Memory B cell (primary cell): ENCODE data around the gene OGFR.
A peak's percentile ranks its signal among the peaks of the same experiment; 100 is the strongest.

ENCODE experiments used
- ATAC-seq: fragments of 150-1000 bp; cut with Tn5 transposase; 2 replicates; pipeline ENCODE4 v1.10.0; 2021; ENCODE audit warnings: low read depth, mild to moderate bottlenecking, moderate library complexity
- DNase-seq, 2 donors: peaks; one replicate each; pipeline ENCODE4 v3.0.0; 2022; ENCODE audit warnings: low spot score in 2 of 2
- H3K27ac Mint-ChIP-seq: one replicate; pipeline ENCODE4 v1.8.0; 2022; ENCODE audit warnings: mild to moderate bottlenecking, moderate library complexity, mixed read lengths
- H3K27me3 Mint-ChIP-seq: one replicate; pipeline ENCODE4 v1.8.0; 2022; ENCODE audit warnings: mixed read lengths
- H3K36me3 Mint-ChIP-seq: one replicate; pipeline ENCODE4 v1.8.0; 2022; ENCODE audit warnings: mild to moderate bottlenecking, mixed read lengths
- H3K4me1 Mint-ChIP-seq: one replicate; pipeline ENCODE4 v1.8.0; 2022; ENCODE audit warnings: mixed read lengths
- H3K4me3 Mint-ChIP-seq: one replicate; pipeline ENCODE4 v1.8.0; 2022; ENCODE audit warnings: mild to moderate bottlenecking, moderate library complexity, mixed read lengths
- H3K9me3 Mint-ChIP-seq: one replicate; pipeline ENCODE4 v1.8.0; 2022; ENCODE audit warnings: mixed read lengths

OGFR gene

DNA sequence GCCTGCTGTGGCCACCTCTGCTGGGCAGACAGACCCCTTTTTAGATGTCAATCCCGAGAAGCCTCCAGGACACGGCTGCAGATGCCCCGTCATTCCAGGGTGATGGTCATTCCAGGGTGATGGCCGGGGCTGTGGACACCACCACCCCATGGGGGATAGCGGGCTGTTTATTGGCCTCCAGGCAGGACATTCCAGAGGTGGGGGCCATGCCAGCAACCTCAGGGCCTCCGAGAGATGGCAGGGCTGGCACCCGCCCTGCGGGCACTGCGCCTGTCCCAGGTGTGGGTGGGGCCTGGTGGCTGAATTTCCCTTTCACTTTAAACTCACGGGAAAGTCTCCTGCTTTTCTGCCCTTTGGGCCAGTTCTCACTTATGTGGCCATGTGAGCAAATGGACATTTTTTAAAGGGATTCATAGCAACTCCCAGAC is 26.7 kb downstream of the OGFR start:
- Mint-ChIP-seq H3K36me3 (no peaks in the 10 kb centered on the region), H3K27me3 (no peaks in the 10 kb centered on the region), H3K27ac (no peak overlapping the region), H3K4me3 (no peak overlapping the region), H3K4me1 (peaks cover 18% of the 10 kb centered on the region), H3K9me3 (no peaks in the 10 kb centered on the region)
- no peak for ATAC-seq
- DNase-seq, result no peak

DNA sequence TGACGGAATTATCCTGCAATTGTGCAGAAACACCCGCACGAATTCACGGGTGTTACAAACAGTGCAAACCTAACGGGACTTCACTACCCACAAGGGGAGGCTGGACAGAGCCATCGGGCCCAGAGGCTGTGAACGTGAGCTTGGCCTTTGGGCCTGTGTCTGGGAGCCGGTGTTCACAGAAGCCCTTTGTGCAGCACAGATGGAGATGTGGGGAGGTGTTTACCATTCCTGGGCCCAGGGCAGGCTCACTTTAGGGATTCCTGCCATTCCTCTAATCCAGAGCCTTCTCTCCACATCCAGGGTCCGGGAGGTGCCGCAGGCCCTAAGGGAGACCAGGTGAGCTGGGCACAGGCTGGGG is 27.2 kb downstream of the OGFR start:
- DNase-seq (no peak), ATAC-seq (no peak)
- no peak overlapping the region for H3K4me3 Mint-ChIP-seq
- H3K4me1 Mint-ChIP-seq, result peaks cover 18% of the 10 kb centered on the region
- H3K27me3 Mint-ChIP-seq, result no peaks in the 10 kb centered on the region
- H3K27ac Mint-ChIP-seq, result peak overlapping the region; percentile 35
- no peaks in the 10 kb centered on the region for H3K36me3 Mint-ChIP-seq
- H3K9me3 Mint-ChIP-seq, result no peaks in the 10 kb centered on the region

- Mint-ChIP-seq H3K4me3 (peak overlapping the region; percentile 87), H3K9me3 (no peaks in the 10 kb centered on the region), H3K27me3 (no peaks in the 10 kb centered on the region), H3K4me1 (peaks cover 18% of the 10 kb centered on the region), H3K27ac (peak overlapping the region; percentile 94), H3K36me3 (no peaks in the 10 kb centered on the region)
- peak; percentile 91 for ATAC-seq
- DNase-seq, result peak; percentile 74 to 84
Measured at GRCh38 chr20:62832212-62832922, 27.7 kb downstream of the OGFR start.

- peak overlapping the region; percentile 87 for H3K4me3 Mint-ChIP-seq
- DNase-seq (no peak), ATAC-seq (peak; percentile 36)
- H3K4me1 Mint-ChIP-seq, result peaks cover 19% of the 10 kb centered on the region
- peak overlapping the region; percentile 94 for H3K27ac Mint-ChIP-seq
- no peaks in the 10 kb centered on the region for H3K36me3 Mint-ChIP-seq
- no peaks in the 10 kb centered on the region for H3K9me3 Mint-ChIP-seq
- H3K27me3 Mint-ChIP-seq, result no peaks in the 10 kb centered on the region
Measured at GRCh38 chr20:62832951-62833391, 28.3 kb downstream of the OGFR start.

DNA sequence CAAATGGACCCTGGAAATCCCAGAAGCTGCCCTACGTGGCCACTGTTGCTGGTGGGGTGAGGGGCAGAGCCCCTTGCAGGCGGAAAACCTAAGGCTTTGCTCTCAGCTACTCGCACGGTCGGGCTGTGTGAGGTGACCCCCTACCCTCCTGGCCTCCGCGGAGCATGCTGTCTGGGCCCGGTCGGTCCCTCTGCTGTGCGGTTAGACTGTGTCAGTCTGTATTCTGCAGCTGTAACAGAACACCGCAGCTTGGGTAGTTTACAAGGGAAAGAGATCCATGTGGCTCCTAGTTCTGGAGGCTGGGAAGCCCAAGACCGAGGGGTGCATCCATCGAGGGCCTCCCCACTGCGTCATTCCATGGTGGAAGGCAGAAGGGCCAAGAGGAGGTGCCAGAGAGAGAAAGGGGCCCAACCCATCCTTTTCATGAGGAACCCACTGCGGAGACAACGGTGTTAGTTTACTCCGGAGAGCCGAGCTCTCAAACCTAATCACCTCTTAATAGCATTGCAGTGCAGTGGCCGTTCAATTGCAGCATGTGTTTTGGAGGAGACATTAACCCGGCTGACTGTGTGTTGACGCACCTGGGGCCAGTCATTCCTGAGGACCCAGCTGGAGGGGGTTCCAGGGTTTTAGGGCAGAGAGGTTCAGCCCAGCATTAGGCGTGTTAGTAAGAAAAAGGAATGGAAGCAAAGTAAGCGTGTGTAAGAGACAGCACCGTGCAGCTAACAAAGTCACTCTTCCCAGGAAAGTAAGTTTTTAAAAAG is 30.5 kb downstream of the OGFR start:
- Mint-ChIP-seq H3K4me1 (peaks cover 29% of the 10 kb centered on the region), H3K4me3 (no peak overlapping the region), H3K27ac (peak overlapping the region; percentile 18), H3K9me3 (no peaks in the 10 kb centered on the region), H3K36me3 (peaks cover 6% of the 10 kb centered on the region), H3K27me3 (no peaks in the 10 kb centered on the region)
- ATAC-seq (no peak), DNase-seq (no peak)

- H3K4me1 Mint-ChIP-seq, result peaks cover 29% of the 10 kb centered on the region
- peaks cover 10% of the 10 kb centered on the region for H3K36me3 Mint-ChIP-seq
- ATAC-seq (no peak), DNase-seq (no peak)
- H3K27ac Mint-ChIP-seq, result peak overlapping the region; percentile 18
- no peaks in the 10 kb centered on the region for H3K27me3 Mint-ChIP-seq
- no peaks in the 10 kb centered on the region for H3K9me3 Mint-ChIP-seq
- H3K4me3 Mint-ChIP-seq, result no peak overlapping the region
Measured at GRCh38 chr20:62835931-62836861, 31.6 kb downstream of the OGFR start.

DNA sequence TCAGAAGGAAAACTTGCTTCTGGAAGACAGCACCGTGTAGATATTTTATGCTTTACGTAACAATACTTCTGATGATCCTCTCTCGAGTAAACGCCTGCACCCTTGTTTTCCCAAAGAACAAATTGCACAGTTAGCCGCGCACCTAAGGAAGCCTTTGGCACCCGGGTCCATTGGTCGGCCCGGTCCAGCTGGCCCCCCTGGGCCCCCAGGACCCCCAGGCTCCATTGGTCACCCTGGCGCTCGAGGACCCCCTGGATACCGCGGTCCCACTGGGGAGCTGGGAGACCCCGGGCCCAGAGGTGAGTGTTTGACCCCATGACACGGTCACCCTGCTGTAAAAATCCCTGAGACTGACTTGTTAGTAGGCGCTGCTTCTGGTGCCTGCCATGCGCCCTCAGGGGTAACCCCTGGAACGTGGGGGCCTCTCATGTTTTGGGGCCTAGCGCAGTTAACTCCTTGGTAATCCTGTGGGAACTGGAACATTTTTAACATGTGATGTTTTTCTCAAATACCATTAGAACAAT is 32.4 kb downstream of the OGFR start:
- ATAC-seq (no peak), DNase-seq (no peak)
- H3K9me3 Mint-ChIP-seq, result no peaks in the 10 kb centered on the region
- no peak overlapping the region for H3K4me3 Mint-ChIP-seq
- peaks cover 24% of the 10 kb centered on the region for H3K4me1 Mint-ChIP-seq
- peak overlapping the region; percentile 95 for H3K27ac Mint-ChIP-seq
- H3K36me3 Mint-ChIP-seq, result peaks cover 10% of the 10 kb centered on the region
- no peaks in the 10 kb centered on the region for H3K27me3 Mint-ChIP-seq

- H3K27me3 Mint-ChIP-seq, result no peaks in the 10 kb centered on the region
- peaks cover 17% of the 10 kb centered on the region for H3K4me1 Mint-ChIP-seq
- peaks cover 10% of the 10 kb centered on the region for H3K36me3 Mint-ChIP-seq
- peak overlapping the region; percentile 95 for H3K27ac Mint-ChIP-seq
- peak overlapping the region; percentile 66 for H3K4me3 Mint-ChIP-seq
- H3K9me3 Mint-ChIP-seq, result no peaks in the 10 kb centered on the region
- DNase-seq (no peak), ATAC-seq (peak; percentile 52)
Measured at GRCh38 chr20:62837790-62838127, 33.1 kb downstream of the OGFR start.

- Mint-ChIP-seq H3K27ac (peak overlapping the region; percentile 95), H3K27me3 (no peaks in the 10 kb centered on the region), H3K36me3 (peaks cover 10% of the 10 kb centered on the region), H3K9me3 (no peaks in the 10 kb centered on the region), H3K4me3 (peak overlapping the region; percentile 66), H3K4me1 (peaks cover 12% of the 10 kb centered on the region)
- DNase-seq (peak; percentile 40 to 56), ATAC-seq (peak; percentile 79)
Measured at GRCh38 chr20:62838128-62838891, 33.7 kb downstream of the OGFR start.

GRCh38 chr20:62839261-62839660 is 34.6 kb downstream of the OGFR start:
- Mint-ChIP-seq H3K9me3 (no peaks in the 10 kb centered on the region), H3K36me3 (peaks cover 10% of the 10 kb centered on the region), H3K27me3 (no peaks in the 10 kb centered on the region), H3K4me3 (no peak overlapping the region), H3K4me1 (peaks cover 12% of the 10 kb centered on the region), H3K27ac (no peak overlapping the region)
- DNase-seq, result no peak
- no peak for ATAC-seq

DNA sequence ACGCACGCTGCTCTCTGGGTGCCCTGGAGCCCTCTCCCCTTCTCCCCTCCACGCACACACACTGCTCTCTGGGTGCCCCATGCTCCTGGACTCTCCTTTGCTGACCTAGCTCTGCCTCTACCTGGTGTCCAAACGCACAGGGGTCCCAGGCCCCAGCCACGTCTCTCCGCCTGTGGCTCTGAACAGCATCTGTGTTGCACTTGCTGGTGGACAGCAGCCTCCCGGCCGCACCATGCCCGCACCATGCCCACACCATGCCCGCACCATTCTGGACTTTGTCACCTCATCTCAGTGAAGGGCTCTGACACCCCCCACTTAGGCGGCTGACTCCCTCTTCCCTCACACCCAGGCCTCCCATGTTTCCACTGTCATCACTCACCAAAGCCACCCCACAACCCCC is 35.2 kb downstream of the OGFR start:
- H3K27ac Mint-ChIP-seq, result peak overlapping the region; percentile 77
- H3K36me3 Mint-ChIP-seq, result peaks cover 10% of the 10 kb centered on the region
- H3K4me1 Mint-ChIP-seq, result peaks cover 12% of the 10 kb centered on the region
- no peak for ATAC-seq
- H3K9me3 Mint-ChIP-seq, result no peaks in the 10 kb centered on the region
- H3K4me3 Mint-ChIP-seq, result no peak overlapping the region
- no peak for DNase-seq
- H3K27me3 Mint-ChIP-seq, result no peaks in the 10 kb centered on the region

DNA sequence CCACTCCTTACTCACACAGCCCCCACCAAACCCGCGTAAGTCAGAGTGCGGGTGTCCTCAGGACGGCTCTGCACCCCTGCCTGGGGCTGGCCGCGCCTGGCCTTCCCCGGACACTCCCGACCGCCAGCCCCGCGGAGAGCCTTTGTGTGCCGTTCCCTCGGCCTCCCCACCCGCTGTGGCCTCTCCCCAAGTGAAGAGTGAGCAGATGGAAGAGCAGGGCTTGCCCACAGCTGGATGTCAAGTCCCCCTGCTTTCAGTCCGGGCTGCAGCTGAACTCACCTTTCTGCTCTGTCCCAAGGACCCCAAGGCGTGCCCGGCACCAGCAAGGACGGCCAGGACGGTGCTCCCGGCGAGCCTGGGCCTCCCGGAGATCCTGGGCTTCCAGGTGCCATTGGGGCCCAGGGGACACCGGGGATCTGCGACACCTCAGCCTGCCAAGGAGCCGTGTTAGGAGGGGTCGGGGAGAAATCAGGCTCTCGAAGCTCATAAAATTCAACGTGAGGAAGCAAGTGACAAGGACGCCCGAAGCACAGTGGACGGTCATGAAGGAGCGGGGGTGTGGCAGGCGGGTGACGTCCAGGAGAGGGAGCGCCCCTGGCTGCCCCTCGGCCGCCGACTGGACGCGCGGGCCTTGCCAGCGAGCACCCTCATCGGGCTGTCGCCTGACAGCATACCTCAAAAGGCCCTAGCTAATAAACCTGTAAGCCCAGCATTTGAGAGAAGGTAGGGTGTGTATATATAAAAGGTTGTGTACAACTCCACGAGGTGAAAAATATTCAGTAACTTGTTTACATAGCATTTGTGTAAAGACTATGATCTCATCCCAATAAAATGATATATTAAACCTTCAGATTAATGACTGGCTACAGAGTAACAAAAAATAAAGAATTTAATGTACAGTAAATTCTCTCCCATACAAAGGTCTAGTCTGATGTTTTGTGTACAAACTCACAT is 35.9 kb downstream of the OGFR start:
- Mint-ChIP-seq H3K4me3 (no peak overlapping the region), H3K27me3 (no peaks in the 10 kb centered on the region), H3K27ac (peak overlapping the region; percentile 77), H3K9me3 (no peaks in the 10 kb centered on the region), H3K4me1 (peaks cover 11% of the 10 kb centered on the region), H3K36me3 (peaks cover 10% of the 10 kb centered on the region)
- ATAC-seq, result no peak
- no peak for DNase-seq
